GM23338 (cell line): ENCODE measurements around the gene ZNF532.

ENCODE experiments used
- EZH2 ChIP-seq: fragments of 200-600 bp; sonication (generic); IDR thresholded peaks from one replicate; pipeline ENCODE4 v1.8.0; 2017; ENCODE audit warnings: antibody characterized with exemption, mild to moderate bottlenecking, low read depth; ENCODE audit not compliant: unreplicated experiment
- EZH2phosphoT487 ChIP-seq: fragments of 200-600 bp; sonication (generic); IDR thresholded peaks from one replicate; pipeline ENCODE4 v1.8.1; 2018; ENCODE audit warnings: antibody characterized with exemption; ENCODE audit not compliant: unreplicated experiment
- TF ChIP-seq, protein P1 (sequence below), 2 experiments: fragments of 200-600 bp in 1 of 2; sonication (generic) in 1 of 2; conservative IDR thresholded peaks; 2 replicates each; pipeline versions ENCODE4 v1.5.1 to v1.6.1; 2016 to 2017; ENCODE audit warnings: antibody characterized with exemption in 2 of 2, low read depth in 2 of 2, mild to moderate bottlenecking in 2 of 2, moderate library complexity in 1 of 2
- TF ChIP-seq, protein P2 (sequence below): IDR thresholded peaks from one replicate; pipeline ENCODE4 v1.6.1; 2018; ENCODE audit warnings: antibody characterized with exemption; ENCODE audit not compliant: unreplicated experiment

DNA sequence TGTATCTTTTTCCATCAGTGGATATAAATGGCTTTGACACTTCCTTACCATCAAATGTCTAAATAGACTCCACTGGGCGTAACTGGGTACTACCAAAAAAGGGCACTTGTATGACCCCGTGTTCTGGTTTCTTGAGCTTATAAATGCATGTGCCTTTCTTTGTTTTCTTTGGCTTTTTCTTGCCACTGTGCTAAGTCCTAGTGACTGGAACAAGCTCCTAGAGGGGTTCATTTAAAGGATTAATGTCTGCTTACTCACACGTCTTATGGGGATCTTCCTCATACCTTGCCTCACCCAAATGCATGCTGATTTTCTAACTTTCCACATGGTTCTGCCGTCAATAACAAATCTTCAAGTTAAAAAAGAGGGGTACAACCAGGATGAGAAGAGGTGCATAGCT is 19.8 kb upstream of the ZNF532 start:
- TF ChIP-seq, protein P1, sequence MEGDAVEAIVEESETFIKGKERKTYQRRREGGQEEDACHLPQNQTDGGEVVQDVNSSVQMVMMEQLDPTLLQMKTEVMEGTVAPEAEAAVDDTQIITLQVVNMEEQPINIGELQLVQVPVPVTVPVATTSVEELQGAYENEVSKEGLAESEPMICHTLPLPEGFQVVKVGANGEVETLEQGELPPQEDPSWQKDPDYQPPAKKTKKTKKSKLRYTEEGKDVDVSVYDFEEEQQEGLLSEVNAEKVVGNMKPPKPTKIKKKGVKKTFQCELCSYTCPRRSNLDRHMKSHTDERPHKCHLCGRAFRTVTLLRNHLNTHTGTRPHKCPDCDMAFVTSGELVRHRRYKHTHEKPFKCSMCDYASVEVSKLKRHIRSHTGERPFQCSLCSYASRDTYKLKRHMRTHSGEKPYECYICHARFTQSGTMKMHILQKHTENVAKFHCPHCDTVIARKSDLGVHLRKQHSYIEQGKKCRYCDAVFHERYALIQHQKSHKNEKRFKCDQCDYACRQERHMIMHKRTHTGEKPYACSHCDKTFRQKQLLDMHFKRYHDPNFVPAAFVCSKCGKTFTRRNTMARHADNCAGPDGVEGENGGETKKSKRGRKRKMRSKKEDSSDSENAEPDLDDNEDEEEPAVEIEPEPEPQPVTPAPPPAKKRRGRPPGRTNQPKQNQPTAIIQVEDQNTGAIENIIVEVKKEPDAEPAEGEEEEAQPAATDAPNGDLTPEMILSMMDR (conservative IDR thresholded peaks at IDR 0.05; ENCODE audit: low read depth in 2 of 2), result no peak
- TF ChIP-seq EZH2 (no peak), EZH2phosphoT487 (no peak)
- TF ChIP-seq, protein P2, sequence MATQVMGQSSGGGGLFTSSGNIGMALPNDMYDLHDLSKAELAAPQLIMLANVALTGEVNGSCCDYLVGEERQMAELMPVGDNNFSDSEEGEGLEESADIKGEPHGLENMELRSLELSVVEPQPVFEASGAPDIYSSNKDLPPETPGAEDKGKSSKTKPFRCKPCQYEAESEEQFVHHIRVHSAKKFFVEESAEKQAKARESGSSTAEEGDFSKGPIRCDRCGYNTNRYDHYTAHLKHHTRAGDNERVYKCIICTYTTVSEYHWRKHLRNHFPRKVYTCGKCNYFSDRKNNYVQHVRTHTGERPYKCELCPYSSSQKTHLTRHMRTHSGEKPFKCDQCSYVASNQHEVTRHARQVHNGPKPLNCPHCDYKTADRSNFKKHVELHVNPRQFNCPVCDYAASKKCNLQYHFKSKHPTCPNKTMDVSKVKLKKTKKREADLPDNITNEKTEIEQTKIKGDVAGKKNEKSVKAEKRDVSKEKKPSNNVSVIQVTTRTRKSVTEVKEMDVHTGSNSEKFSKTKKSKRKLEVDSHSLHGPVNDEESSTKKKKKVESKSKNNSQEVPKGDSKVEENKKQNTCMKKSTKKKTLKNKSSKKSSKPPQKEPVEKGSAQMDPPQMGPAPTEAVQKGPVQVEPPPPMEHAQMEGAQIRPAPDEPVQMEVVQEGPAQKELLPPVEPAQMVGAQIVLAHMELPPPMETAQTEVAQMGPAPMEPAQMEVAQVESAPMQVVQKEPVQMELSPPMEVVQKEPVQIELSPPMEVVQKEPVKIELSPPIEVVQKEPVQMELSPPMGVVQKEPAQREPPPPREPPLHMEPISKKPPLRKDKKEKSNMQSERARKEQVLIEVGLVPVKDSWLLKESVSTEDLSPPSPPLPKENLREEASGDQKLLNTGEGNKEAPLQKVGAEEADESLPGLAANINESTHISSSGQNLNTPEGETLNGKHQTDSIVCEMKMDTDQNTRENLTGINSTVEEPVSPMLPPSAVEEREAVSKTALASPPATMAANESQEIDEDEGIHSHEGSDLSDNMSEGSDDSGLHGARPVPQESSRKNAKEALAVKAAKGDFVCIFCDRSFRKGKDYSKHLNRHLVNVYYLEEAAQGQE, result no peak
